GM19397 (cell line): Measurements from ENCODE around the gene RBM14.
"Not testable (repeated sequence)": the region's sequence is repeated elsewhere in the genome, so short reads cannot be mapped to it uniquely, and the experiment has no call there.

ENCODE experiments used
- ATAC-seq: cut with Tn5 transposase; IDR thresholded peaks from one replicate; pipeline ENCODE4 v1.9.1; 2021; ENCODE audit warnings: mild to moderate bottlenecking, moderate library complexity; ENCODE audit not compliant: unreplicated experiment

The RBM14 gene

GRCh38 chr11:66632952-66633351, 16.5 kb downstream of the RBM14 start:
- no peak for ATAC-seq

- no peak for ATAC-seq
These were observed 20.0 kb downstream of the RBM14 start for GRCh38 chr11:66636411-66636810.

GRCh38 chr11:66637557-66638176, 21.2 kb downstream of the RBM14 start:
- no peak for ATAC-seq

GRCh38 chr11:66638177-66639065, 22.0 kb downstream of the RBM14 start, which contains the start of gene RBM4:
Gene RBM4 (plus strand): TSS chr11:66638703. CDS start chr11:66639712, 1,009 bp downstream.
- ATAC-seq, result peak; percentile 95

GRCh38 chr11:66639066-66639813, 22.8 kb downstream of the RBM14 start:
- ATAC-seq, result no peak

GRCh38 chr11:66639814-66640340, 23.4 kb downstream of the RBM14 start:
- not testable (repeated sequence) for ATAC-seq

- ATAC-seq, result no peak
These were observed 25.4 kb downstream of the RBM14 start for GRCh38 chr11:66641834-66642233.

GRCh38 chr11:66643745-66644437, 27.5 kb downstream of the RBM14 start:
- no peak for ATAC-seq

GRCh38 chr11:66646828-66647227, 30.4 kb downstream of the RBM14 start:
- ATAC-seq, result no peak

GRCh38 chr11:66649903-66650302, 33.5 kb downstream of the RBM14 start:
- ATAC-seq, result no peak

- ATAC-seq, result no peak
These were observed 34.6 kb downstream of the RBM14 start for GRCh38 chr11:66651016-66651415.

GRCh38 chr11:66652651-66653050, 36.2 kb downstream of the RBM14 start:
- no peak for ATAC-seq

- ATAC-seq, result no peak
These were observed 36.7 kb downstream of the RBM14 start for GRCh38 chr11:66653123-66653522.

GRCh38 chr11:66659763-66660162, 43.3 kb downstream of the RBM14 start:
- ATAC-seq, result no peak

GRCh38 chr11:66663741-66664296, 47.4 kb downstream of the RBM14 start:
- no peak for ATAC-seq

GRCh38 chr11:66665369-66665768, 48.9 kb downstream of the RBM14 start:
- ATAC-seq, result no peak

- ATAC-seq, result no peak
These were observed 54.4 kb downstream of the RBM14 start for GRCh38 chr11:66670816-66671215.

GRCh38 chr11:66674964-66675602, 58.7 kb downstream of the RBM14 start:
- no peak for ATAC-seq

GRCh38 chr11:66676282-66676919, 60.0 kb downstream of the RBM14 start:
- ATAC-seq, result no peak
